A549 (cell line): ENCODE data around the gene CPE.

ENCODE experiments used
- EHMT2 ChIP-seq: fragments of 200-600 bp; sonication (generic); IDR thresholded peaks from 2 replicates; pipeline ENCODE4 v1.6.1; 2016; ENCODE audit warnings: antibody characterized with exemption, low read depth, mild to moderate bottlenecking, moderate library complexity
- MAFK ChIP-seq: fragments of 450-650 bp; IDR thresholded peaks from 2 replicates; pipeline ENCODE4 v1.6.1; 2014; ENCODE audit not compliant: partially characterized antibody
- MAX ChIP-seq: IDR thresholded peaks from 2 replicates; pipeline ENCODE4 v1.6.1; 2012
- PHF8 ChIP-seq: fragments of 200-600 bp; sonication (generic); IDR thresholded peaks from 2 replicates; pipeline ENCODE4 v1.6.1; 2016; ENCODE audit warnings: low read depth, mild to moderate bottlenecking, antibody characterized with exemption, moderate library complexity, borderline replicate concordance
- RCOR1 ChIP-seq: fragments of 150-350 bp; IDR thresholded peaks from 2 replicates; pipeline ENCODE4 v1.6.1; 2014; ENCODE audit warnings: antibody characterized with exemption, low read length, low read depth
- TF ChIP-seq, protein P1 (sequence below): fragments of 150-350 bp; IDR thresholded peaks from 2 replicates; pipeline ENCODE4 v1.6.1; 2014; ENCODE audit warnings: low read depth, mild to moderate bottlenecking, low read length

DNA sequence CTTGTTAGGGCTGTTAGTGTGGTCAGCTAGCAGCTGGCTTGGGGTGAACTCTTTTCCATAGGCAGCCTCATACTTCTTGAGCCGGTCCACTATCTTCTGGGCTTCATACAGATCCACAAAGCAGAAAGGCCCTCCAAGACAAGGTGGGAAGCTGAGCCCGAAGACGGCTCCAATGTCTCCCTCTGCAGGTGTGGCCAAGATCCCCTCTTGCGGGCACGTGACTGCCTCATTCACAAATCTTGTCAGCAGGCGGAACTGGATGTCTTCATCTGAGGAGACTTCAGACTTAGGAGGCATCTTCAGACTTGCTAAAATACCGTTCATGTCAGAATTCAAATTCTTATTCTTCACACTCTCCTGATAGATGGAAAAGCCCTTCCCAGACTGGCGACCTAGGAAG lies 25.3 kb downstream of the CPE start:
- no peak for TF ChIP-seq PHF8
- TF ChIP-seq RCOR1, result no peak
- TF ChIP-seq, protein P1, sequence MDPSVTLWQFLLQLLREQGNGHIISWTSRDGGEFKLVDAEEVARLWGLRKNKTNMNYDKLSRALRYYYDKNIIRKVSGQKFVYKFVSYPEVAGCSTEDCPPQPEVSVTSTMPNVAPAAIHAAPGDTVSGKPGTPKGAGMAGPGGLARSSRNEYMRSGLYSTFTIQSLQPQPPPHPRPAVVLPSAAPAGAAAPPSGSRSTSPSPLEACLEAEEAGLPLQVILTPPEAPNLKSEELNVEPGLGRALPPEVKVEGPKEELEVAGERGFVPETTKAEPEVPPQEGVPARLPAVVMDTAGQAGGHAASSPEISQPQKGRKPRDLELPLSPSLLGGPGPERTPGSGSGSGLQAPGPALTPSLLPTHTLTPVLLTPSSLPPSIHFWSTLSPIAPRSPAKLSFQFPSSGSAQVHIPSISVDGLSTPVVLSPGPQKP, result no peak
- TF ChIP-seq MAX, result no peak
- TF ChIP-seq MAFK, result no peak
- TF ChIP-seq EHMT2, result no peak
